EH (cell line): ENCODE measurements around the gene LCLAT1.

Source experiments
- DNase-seq: peaks from one replicate; pipeline ENCODE4 v3.0.0-alpha.2; 2015; ENCODE audit warnings: low read depth

LCLAT1 gene

DNA sequence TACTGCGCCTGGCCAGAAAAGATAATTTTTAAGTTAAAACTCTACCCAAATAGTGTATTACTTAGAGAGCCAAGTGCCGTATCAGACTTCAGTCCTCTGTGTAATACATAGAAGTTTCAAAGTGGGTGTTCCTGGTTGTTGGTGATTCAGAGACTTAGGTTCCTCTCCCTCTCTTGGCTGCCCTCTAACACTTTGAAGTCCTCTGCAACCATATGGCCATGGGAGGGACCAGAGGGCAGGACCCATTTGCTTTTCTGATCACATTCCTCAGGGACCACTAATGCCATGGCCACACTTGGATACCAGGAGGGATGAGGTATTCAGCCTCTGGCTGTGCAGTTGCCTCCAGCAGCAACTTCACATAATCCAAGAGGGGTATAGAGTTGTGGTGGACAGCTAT lies 228.7 kb downstream of the LCLAT1 start:
- DNase-seq, result no peak

DNA sequence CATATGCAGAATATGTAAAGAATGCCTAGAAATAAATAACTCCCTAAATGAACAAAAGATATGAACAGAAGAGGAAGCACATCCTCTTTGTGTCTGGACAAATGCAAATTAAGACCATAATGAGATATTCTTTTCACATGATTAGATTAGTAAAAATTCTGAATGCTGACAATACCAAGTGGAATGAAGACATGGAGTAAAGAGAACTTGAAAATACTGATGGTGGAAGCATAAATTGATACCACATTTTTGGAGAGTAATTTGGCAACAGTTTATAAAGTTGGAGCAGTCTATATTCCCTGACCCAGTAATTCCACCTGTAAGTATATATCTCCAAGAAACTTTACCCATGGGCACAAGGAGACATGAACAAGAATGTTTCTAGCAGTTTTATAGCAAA lies 230.2 kb downstream of the LCLAT1 start:
- DNase-seq, result peak; percentile 23

DNA sequence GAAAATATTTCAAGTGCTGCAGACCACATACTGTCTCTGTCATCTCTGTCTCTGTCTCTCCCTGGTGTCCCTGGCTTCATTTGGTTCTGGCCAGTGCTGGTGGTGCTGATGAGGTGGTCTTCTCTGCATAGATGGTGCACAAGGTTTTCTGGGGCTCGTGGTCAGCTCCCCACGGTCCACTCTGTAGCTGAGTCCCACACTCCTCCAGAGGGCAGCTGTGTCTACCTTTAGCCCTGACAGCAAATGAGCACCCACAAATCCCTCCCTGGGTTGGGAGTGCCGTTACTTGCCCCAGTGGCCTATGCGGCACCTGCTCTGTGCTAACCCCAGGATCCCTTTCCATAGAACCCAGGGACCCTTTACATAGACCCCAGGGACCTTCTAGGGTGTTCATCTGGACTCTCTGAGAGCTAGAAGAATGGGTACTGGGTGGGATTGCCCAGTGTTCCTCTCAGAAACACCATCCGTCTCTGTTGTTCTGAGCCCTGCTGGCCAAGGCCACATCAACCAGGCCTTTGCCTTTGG lies 230.9 kb downstream of the LCLAT1 start:
- DNase-seq, result no peak

DNA sequence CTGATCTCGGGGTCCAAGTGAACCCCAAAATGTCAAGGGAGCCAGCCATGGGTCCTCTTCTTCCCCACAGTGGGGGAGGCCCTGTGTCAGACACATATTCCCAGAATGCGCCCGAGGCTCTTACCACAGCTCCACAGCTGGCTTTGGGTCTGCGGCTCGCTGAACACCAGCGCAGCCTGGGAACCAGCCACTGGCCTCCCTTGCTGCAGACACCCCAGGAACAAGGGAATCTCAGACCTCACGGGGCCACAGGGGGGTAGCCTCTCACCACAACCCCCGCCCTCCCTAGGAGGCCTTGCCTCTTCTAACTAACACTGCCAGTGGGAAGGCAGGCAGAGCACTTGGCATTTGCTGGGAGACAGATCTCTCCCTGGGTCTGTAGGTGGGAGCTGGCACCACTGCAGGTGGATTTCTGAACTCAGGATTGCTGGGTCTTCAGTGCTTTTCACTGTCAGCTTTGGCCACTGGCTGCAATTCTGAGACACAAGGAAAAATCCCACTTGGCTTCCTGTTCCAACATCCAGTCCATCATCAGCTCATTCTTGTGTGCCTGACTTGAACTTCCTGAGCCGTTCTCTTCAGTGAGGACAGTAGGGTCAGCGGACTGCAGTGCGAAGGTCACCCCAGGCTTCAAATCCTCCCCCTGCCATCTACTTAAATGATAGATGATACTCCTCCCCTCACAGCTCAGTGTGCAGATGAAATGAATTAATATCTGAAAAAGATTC lies 231.5 kb downstream of the LCLAT1 start:
- DNase-seq, result no peak

DNA sequence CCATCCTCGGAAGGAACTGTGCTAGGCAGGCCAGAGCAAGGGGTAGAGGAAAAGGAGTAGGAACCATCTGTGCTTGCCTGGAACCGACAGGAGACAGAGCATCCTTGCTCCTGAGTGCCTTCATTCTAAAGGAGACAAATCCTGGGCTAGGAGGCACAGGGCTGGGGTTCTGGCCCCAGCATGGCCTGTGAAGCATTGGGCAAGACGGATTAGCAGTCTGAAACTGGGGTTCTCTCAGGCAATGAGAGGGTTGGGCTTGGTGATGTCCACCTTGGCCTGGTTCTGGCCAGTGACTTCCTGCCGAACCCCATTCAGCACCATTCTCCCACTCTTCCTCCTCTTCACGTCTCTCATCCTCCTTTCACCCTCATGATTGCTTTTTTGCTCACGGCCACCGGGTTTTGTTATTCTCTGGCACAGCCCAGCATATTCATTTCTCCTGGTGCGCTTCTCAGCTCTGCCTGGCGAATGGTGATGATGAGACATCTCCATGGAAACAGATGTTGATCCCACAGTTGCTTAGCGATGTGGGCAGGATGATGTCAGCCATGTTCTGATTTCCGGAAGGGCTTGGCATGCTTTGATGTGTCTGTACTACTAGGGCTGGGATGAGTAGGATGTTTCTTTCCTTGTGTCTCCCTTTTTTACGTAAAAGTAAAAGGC lies 232.5 kb downstream of the LCLAT1 start:
- DNase-seq, result peak; percentile 30

DNA sequence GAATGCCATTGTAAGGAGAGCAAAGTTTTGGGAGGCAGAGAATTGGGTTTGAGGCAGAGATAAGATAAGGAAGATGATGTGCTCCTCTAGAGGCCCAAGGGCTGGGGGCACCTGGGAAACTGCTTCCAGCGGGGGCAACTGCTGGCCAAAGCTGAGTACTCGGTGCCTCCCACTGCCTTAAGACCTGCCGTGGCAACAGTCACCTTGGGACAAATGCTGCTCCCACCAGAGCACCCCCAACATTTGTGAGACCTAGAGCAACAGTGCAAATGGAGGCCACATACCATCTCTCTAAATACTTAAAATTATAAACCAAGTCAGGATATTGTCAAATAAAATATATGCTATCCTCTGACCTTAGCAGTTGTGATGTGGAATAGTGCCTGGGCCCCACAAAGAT lies 233.1 kb downstream of the LCLAT1 start:
- no peak for DNase-seq

DNA sequence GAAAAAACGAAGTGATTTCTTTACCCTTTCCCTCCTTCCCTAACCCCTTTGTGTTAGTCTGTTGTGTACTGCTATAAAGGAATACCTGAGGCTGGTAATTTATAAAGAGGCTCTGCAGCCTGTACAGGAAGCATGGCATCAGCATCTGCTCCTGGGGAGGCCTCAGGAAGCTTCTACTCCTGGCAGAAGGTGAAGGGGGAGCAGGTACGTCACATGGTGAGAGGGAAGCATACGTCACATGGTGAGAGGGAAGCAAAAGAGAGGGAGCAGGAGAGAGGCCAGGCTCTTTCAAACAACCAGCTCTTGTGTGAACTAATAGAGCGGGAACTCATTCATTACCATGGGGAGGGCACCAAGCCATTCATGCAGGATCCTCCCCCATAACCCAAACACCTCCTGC lies 234.0 kb downstream of the LCLAT1 start:
- no peak for DNase-seq

DNA sequence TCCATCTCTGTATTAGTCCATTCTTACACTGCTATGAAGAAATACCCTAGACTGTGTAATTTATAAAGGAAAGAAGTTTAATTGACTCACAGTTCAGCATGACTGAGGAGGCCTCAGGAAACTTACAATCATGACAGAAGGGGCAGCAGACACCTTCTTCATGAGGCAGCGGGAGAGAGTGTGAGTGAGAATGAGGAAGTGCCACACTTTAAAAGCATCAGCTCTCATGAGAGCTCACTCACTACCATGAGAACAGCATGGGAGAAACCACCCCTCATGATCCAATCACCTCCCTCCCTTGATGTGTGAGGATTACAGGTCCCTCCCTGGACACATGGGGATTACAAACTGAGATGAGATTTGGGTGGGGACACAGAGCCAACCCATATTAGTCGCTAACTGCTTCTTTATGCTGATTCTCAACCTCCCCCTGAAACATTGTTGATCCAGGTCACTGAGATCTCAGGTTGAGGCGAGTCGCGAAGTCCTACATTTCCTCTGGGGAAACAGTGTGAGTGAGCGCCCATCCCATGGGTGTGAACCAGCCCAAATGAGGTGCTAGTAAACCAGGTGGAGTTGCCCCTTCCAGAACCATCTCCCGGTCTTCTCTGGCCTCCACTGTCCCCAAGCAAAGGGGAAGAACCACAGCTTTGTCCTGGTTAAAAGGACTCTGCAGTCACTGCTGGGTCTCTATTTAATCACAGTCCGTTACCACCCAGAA lies 236.3 kb downstream of the LCLAT1 start:
- DNase-seq, result no peak

DNA sequence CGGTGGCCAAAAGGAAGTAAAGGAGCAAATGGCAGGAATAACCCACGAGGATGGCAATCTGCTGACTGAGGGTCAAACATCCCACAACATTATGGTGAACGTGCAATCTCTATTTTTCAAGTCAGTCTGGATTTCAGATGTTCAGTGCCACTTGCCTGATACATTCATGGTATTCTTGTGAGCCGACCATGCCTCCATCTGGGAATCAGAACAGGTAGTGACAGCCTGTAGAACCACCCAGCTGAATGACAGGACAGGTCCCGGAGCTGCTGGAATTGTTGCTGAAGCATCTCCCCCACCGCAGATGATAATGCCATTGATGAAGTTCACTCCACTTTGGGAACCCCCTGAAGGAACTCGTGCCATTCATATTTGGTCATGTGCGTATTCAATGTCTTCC lies 237.0 kb downstream of the LCLAT1 start:
- no peak for DNase-seq

DNA sequence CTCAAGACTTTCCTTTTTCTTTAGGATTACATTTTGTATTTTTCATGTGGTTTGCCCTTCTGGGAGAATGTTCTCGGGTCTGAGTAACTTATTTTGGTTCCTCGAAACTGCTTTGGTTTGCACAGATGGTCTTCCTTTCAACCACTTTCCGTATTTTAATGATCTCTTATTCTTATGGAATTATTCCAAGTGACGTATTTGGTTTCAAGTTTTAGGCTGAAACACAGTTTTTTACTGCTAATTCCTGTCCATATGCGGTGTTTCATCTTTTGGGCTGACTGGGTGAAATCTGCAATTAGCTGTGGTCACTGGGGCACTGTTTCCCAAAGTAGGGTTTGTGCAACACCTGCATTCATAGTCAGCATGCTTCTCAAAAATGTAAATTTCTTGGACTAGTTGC lies 237.5 kb downstream of the LCLAT1 start:
- peak; percentile 16 for DNase-seq

DNA sequence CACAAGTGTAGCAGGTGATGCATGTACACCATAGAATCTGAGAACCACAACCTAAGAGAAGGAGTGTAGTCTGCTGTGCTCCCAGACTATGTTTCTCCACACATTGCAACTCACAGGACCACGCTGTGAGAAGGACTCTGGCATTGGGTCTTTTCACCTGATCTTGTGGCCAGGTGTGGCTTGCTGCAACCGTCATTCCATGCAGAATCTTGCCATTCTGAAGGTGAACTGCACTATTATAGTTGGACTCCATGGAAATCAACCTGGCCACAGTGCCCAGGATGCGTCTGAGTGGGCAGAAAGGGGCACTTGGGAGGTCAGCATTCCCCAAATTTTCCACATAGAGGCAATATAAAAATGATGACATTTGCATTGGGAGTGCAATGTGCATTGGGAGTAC lies 237.9 kb downstream of the LCLAT1 start:
- DNase-seq, result no peak

DNA sequence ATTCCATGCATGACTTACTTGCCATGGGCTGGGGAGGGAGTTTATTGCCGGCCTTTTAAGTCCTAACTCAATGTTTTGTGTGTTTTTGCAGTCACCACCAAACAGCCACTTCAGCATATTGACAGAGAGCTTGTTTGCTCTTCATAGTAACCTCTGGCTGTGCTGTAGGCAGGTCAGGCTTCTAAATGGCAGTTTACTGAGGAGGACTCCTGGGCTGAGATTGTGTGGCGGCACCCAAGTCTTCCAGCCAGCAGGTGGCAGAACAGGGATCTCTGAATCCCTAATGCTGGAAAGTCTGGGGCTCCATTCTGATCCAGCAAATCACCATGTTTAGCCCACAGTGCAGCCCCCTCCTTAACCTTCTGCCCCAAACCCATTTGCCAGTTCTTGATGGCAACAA lies 239.0 kb downstream of the LCLAT1 start:
- no peak for DNase-seq

DNA sequence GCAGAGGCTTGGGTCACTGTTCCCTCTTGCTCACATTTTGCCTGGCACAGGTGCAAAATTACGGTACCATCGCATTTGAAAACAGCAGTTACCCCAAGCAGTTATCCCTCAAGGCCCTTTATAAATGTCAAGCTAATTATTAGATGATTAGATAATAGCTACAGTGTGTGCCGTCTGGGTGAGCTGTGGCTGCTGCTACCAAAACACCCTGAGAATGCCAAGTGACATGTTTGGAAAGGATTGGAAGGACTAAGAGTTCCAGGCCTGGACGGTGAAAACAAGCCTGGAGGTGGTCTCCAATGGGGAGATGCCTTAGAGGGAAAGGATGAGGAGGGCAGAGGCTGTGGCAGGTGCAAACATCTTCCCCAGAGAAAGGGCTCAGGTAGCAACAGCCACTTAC lies 239.6 kb downstream of the LCLAT1 start:
- no peak for DNase-seq

DNA sequence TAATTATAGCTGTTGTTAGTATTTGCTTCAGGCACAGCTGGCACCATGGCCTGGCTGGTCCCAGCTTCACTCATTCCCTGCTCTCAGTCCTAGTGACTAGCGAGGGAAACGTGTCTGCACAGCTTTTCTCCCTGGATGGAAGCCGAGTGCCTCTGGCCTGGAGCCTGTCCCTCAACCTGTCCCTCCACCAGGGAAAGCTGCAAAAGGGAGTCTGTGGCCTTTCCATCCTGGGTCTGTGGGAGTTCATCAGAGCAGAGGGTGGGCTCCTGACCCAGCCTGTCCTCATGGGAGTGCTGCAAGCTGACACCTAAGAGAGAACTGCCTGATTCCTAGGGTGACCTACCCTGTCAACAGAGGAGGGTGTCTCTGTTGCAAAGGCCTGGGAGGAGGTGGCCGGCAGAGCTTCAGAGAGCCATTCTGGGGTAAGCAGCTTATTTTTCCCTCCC lies 241.9 kb downstream of the LCLAT1 start:
- no peak for DNase-seq

DNA sequence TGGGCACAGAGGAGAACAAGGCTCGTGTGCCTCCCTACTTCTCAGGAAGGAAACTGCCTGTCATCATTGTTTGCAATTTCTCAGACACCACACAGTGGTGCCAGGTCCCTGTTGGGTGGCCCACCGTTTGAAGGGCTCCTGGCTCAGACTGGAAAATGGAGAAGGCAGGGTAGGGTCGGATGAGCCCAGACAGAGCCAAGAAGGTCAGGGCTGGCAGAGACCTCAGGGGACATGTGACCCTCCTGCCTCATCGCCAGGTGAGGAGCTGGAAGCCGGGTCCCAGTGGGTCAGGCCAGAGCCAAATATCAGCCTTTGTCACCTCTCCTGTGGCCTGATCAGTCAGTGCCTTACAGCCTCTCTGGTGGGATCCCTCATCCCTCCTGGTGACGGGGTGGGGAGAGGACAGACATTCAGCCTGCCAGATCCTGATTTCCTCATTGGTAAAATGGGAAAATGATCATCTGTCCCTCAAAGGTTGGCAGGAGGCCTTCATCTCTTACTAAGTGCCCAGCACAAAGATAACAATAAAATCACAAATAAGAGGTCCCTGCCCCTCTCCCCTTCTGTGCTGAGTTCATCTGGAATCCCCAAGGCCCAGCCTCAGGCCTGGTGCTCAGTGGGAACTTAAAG lies 242.6 kb downstream of the LCLAT1 start:
- no peak for DNase-seq

DNA sequence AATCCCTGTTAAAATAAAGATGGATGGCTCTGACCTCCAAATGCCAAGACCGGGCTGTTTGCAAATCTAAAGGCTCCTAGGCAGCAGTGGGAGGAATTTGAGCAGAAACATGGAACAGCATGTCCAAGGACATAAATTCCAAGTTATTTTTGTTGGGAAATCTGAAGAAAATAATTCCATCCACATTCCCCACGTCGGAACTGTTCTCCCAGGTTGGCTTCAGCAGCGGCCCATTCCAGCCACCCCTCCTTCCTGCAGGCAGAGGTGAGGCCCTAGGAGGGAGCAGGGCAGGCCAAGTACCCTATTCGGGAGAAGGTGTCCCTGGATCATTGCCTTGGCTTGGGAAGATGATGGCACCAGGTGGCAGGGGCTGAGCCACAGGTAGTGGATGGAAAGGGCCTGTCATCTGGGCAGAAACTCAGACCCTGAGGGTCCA lies 243.1 kb downstream of the LCLAT1 start:
- DNase-seq, result no peak

DNA sequence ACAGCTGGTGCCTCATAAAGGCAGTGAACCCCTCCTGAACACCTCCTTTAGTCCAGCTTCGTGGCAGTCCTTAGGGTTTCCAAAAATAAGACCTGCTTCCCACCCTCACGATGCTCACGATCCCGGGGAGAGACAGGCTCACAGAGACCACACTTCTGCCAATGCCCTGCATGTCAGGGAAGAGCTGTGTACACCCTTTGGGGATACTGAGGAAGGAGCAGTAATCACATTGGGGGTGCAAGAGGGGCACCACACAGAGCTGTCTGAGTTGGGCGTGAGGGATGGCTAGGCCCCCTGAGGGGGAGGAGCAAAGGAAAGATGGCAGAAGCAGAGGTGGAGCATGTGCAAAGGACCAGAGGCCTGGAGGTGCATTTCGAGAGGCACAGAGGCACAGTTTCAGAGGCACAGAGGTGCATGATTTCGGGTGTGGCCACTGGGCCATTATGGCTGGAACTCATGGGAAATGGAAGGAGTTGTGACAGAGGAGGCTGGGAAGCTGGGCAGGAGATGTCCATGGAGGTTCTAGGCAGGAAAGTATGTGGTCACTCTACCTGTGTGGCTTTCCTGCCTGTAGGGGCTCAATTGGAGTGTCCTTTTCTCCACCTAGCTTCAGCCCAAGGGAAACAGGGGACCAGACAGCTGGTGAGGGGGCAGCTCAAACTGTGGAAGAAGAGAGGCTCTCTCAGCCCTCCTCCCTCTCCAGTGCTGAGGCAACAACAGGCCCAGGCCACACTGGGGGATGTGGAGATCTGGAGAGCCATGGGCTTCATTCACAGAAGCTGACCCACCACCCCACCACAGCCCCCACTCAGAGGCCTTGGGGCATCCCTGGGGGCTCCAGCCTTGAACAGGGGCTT lies 244.3 kb downstream of the LCLAT1 start:
- DNase-seq, result no peak

DNA sequence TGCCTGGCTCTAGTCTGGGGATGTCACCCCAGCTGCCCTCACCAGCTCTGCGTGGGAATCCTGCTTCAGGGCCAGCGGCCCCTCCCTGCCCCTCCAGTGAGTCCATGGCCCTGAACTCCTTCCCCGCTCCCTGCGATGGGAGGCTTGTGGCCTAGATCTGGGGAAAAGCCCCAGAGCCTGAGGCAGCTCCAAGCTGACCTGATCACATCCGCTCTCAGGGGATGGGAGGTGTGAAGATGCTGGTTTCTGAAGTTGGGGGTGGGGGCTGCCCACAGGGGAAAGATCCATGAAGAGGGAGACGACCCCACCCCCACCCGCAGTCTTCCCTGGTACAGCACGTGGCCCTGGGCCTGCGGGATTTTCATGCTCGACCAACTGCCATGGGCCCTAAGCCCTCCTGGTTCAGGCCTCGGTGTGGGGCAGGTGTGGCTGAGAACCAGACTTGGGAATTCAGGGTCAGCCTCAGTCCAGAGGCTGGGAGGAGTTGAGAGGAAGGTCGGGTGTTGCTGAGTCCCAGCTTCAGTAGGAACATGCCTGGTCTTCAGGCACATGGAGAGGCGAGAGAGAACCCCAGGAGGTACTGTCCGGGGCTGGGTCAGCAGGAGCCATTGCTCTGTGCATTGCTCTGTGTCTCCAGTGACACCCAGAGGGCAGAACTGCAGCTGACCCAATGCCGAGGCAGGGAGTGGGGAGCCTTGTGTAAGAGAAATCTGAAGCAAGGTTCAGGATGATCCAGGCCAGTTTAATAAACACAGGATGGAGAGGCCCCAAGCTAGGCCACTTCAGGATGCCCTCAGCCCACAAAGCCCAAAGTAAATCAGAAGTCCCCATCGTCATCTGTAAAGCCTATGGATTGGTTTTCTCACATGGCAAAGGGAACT lies 245.1 kb downstream of the LCLAT1 start:
- DNase-seq, result peak; percentile 57

DNA sequence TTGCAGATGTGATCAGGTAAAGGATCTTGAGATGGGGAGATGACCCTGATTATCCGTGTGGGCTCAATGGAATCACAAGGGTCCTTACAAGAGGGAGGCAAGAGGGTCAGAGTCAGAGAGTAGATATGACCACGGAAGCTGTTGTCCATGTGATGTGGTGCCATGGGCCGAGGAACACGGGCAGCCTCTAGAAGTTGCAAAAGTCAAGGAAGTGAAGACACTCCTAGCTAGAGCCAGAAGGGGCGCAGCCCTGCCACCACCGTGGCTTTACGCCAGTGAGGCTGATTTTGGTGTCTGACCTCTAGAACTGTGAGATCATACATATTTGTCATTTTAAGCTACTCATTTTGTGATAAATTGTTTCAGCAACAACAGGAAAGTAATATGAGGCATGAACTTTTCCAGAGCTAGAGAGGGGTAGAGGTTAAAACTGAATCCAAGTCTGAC lies 245.8 kb downstream of the LCLAT1 start:
- peak; percentile 41 for DNase-seq
